GM19328 (cell line): ENCODE data around the gene TXNDC16.

ENCODE experiments used
- ATAC-seq: cut with Tn5 transposase; IDR thresholded peaks from one replicate; pipeline ENCODE4 v1.9.1; 2021; ENCODE audit warnings: mild to moderate bottlenecking, moderate library complexity; ENCODE audit not compliant: unreplicated experiment

TXNDC16 gene

DNA sequence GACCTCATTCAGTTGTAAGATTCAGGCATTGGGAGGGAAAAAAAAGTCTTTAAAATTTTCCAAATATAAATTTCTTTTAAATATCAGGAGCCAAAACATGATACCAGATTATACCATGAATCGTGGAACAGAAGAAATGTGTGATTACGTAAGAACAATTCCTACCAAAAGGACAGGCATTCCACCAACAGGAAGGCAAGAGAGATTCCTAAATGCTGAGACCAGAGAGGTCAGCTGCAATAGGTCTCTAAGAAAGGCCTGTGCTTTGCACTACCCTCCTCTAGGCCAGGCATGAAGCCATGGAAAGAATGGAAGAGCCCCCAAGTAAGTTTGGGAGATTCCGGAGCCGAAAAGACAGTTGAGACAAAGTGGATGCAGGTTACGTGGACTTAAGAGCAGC lies 154.5 kb downstream of the TXNDC16 start:
- no peak for ATAC-seq

GRCh38 chr14:52395728-52396127 lies 156.6 kb downstream of the TXNDC16 start:
- ATAC-seq: no peak

GRCh38 chr14:52391881-52392615 lies 160.3 kb downstream of the TXNDC16 start:
- no peak for ATAC-seq
